GM19452 (cell line): ENCODE data around the gene TMC7.

ENCODE experiments used
- ATAC-seq: cut with Tn5 transposase; IDR thresholded peaks from one replicate; pipeline ENCODE4 v1.9.1; 2021; ENCODE audit not compliant: unreplicated experiment

The TMC7 gene

DNA sequence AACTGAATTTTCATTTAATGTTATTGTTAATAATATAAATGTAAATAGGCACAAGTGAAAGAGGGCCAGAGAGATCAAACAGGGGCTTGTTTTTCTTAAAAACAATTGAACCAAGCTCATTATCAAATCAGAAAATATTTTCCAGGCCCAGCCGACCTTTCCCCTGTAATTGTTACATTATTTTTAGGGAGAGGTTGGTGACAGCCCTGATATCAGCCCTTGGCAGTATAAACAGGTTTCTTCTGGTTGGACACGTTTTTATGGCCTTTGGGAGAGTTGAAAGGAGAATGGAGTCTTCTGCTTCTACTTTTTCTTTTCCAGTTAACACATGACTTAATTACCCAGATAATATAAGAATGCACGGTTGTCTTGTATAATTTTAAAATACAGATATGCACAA lies 43.7 kb downstream of the TMC7 start:
- no peak for ATAC-seq

DNA sequence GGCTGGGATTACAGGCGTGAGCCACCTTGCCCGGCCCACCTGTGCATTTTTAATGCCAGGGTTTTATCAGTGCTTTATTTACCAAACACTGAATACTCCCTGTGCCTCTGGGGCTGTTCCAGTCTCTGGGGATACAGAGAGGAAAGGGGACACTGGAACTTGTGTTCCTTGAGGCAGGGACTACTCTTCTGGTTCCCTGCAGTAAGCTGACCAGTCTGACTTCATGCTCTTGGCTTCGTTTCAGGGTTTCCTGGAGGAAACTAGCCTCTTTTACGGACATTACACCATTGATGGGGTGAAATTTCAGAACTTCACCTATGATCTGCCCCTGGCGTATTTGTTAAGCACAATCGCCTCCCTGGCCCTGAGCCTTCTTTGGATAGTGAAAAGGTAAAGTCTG lies 46.2 kb downstream of the TMC7 start:
- no peak for ATAC-seq

DNA sequence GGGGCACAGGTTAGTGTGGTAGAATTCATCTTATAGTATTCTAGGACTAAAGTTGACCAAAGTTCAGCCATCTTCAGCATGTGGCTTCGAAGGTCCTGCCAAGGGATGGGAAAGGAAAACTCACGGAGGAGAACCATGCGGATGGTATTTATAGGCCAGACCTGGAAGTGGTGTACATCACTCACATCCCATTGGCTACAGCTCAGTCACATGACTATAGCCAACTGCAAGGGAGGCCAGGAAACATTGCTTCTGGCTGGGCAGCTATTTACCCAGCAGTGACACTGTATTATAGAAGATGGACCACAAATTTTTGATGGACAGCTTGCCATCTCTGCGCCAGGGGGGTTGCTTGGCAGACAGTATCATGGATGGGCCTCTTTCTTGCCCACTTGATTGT lies 48.0 kb downstream of the TMC7 start:
- no peak for ATAC-seq

DNA sequence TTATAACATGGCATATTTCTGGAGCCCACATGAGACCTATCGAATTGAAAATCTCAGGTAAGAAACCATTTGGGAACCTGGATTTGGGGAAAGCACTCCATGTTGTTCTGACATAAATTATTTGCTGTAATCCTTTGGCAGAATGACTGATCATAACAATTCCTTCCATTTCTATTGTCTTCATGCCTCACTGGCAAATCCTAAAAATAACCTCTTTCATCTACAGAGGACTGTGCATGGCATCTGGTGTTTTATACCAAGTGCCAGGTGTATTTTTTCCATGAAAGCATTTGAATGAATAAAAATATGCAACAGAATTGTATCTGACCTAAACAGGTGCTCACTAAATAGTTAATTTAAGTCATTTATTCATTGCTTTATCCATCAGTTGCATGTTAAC lies 50.0 kb downstream of the TMC7 start:
- no peak for ATAC-seq

DNA sequence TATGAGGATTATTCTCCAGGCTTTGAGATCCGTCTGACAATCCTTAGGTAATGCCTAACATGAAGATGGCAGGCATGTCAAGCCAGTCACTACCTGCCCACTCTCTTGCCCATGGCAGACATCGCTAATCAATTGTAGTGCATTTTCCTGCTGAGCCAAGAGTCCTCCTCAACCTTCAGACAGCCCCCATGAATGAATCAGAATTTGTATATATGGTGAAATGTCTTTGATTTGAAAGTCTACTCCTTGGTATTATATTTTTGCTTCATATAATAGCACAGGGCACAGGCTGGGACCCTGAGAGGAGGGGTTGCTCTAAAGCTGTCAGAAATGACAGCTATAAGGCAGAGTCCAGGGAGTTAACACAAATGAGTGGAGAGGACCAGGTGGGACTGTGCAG lies 56.7 kb downstream of the TMC7 start:
- no peak for ATAC-seq

DNA sequence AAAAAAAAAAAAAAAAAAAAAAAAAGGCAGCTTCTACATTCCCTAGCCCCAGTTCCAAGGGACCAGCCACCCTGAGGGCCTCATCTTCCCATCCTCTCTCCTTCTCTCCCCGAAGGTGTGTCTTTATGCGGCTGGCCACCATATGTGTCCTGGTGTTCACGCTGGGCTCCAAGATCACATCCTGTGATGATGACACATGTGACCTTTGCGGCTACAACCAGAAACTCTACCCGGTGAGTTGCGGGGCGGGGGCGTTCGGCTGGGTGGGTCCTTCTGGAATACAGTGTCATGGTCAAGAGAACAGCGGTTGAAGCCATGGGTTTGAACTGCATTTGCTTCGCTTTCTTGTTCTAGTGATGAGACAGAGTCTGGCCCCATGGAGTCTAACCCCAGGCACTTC lies 61.0 kb downstream of the TMC7 start:
- no peak for ATAC-seq

DNA sequence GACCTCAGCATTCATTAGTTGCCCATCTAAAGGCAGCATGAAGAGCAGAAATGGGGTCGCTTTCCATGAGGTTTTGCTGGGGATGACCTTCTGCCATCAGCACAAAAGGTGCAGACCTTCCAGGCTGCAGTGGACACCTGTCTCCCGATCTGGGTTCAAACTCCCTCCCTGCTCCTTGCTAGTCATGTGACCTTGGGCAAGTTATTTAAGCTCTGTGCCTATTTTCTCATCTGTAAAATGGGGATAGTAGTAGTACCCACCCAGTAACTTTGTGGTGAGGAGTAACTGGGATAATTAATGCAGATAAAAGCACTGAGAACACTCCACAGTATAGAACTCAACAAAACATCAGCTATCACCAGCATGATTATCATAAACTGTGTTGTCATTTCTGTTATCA lies 62.3 kb downstream of the TMC7 start:
- ATAC-seq = no peak

DNA sequence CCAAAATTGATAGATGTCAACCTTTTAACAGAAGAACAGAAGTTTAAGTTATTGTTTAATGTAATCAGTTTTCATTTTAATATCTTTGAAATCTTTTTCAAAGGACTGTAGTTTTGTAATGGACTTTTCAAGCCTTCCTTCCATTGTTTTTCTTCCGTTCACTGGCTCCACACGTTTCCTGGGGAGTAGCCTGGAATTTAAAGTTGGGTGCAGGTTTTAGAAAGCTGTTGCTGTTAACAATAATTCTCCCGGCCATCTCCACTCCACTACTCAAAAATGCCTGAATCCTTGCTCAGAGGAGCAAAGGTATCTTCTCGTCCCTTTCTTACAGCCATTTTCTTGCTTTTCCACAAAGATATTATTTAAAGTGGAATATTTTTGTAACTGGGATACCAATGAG lies 79.0 kb downstream of the TMC7 start:
- ATAC-seq = no peak

DNA sequence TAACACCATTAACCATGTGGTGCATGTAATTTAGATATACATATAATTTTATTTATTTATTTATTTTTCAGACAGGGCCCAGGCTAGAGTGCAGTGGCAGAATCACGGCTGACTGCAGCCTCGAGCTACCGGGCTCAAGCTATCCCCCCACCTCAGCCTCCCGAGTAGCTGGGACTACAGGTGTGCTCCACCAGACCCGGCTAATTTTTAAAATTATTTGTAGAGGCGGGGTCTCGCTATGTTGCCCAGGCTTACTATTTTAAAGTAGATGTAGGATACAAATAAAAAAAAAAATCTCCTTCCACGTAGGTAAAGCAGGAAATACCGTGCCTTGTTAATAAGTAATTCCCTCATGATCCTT lies 83.2 kb downstream of the TMC7 start:
- no peak for ATAC-seq

DNA sequence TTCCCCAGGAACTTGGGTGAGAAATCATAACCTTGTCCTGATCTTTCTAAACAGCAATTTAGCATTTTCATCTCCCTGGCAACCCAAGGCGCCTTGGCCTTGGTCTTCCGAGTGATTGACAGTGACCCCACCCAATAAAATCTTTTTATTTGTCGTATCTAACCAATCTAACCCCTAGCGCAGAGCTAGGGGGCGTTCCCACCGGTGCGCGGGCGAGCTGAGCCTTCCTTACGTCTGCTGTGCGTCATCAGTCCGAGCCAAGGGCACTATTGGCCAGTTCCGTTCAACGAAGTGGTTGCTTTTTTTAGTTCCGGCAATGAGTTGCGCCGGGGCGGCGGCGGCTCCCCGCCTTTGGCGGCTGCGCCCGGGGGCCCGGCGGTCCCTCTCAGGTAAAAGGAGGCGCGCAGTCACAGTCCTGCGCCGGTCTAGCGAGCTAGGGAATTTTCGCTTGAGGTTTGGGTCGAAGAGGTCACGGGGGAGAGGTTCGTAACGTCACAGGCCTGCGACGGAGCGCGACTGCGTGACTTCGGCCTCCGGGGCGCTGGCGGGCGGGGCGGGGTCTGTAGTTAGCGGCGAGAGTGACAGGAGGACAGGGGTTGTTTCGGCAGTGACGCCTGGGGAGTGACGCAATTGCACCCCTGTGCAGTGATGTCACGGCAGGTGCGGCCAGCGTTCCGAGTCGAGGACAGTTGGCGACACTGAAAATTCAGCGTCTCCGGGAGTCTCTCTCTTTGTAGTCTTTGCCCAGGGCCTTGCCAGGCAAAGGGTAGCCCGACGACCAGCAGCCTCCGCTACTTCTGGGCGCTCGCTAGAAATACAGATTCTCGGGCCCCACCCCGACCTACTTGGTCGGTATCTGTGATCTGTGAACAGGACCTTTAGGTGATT lies 83.9 kb downstream of the TMC7 start, which contains the start of gene COQ7:
Gene COQ7 (plus strand): TSS at position 266 of the 888 bp plus-strand sequence. CDS start 51 bp downstream, at position 317.
- peak; percentile 79 for ATAC-seq

DNA sequence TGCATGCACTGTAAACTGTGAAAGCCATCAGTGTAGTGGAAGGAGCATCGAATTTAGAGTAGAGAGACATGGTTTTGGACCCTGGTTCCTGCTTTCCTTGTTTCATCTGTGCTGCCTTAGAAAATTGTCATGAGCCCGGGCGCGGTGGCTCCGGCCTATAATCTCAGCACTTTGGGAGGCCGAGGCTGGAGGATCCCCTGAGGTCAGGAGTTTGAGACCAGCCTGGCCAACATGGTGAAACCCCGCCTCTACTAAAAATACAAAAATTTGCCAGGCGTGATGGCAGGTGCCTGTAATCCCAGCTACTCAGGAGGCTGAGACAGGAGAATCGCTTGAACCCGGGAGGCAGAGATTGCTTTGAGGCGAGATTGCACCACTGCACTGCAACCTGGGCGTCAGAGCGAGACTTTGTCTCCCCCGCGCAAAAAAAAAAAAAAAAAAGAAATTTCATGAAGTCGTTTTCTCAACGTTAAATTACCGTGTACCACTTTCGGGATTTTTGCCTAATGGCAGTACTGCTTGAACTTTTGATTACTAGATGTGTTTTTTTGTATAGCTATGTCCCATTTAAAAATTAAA lies 84.6 kb downstream of the TMC7 start:
- no peak for ATAC-seq

DNA sequence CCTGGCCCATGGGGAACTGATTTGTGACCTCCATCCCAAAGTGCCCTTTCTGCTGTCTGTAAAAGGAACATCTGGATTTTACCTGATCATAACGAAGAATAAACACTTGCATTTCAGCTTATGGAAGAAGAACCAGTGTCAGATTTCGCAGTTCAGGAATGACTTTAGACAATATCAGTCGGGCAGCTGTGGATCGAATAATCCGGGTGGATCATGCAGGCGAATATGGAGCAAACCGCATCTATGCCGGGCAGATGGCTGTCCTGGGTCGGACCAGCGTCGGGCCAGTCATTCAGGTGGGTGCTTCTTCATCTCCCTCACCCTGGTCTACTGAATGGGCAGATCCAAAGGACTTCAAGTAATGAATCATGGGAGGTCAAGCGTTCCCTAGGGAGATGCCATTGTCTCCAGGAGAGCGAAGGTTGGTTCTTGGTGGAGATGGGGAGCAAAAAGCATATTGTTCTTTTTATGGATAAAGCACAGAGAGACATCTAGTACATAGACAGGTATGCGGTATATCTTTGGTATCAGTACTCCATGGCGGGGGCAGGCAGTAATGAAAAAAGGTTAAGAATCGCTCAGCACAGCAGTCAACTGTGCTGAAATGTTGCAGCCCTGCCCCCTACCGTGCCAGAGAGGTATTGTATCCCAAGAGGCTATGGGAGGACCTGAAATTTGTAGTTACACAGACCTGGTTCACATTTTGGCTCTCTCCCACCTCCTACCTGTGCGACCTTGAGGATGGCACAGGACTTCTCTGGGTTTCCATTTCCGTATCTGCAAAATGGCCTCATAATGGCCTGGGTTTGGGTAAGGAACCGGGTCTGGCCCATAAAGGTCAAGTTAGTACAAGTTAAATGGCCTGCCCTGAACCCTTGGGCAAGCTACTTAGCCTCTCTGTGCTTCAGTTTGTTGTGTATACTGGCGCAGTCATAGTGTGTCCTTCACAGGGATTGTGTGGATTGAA lies 88.4 kb downstream of the TMC7 start:
- ATAC-seq = no peak

DNA sequence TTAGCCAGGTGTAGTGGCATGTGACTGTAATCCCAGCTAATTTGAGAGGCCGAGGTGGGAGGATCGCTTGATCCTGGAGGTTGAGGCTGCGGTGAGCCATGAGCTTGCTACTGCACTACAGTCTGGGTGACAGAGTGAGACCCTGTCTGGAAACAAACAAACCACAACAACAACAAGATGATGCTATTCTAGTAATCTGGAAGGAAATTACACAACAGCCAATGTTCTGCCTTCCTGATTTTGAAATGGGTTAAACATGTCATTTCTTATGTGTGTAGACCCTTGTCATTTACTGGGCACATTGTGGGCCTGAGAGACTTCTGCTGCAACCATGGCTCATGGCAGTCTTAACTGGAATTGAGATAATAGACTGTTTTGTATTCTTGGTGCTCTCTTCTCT lies 89.6 kb downstream of the TMC7 start:
- ATAC-seq = no peak

DNA sequence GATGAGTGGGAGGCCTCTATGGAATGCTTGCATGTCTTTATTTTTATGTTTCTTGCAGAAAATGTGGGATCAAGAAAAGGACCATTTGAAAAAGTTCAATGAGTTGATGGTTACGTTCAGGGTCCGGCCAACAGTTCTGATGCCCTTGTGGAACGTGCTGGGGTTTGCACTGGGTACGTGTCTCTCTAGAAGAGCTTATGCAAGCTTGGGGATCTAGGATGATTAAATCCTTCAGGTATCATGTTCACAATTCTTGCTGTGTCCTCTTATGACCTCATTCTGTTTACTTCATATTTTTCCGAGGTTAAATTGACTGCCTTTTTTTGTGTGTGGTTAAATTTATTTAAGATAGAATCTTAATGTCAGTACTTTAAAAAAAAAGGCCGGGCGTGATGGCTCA lies 90.1 kb downstream of the TMC7 start:
- ATAC-seq = no peak

DNA sequence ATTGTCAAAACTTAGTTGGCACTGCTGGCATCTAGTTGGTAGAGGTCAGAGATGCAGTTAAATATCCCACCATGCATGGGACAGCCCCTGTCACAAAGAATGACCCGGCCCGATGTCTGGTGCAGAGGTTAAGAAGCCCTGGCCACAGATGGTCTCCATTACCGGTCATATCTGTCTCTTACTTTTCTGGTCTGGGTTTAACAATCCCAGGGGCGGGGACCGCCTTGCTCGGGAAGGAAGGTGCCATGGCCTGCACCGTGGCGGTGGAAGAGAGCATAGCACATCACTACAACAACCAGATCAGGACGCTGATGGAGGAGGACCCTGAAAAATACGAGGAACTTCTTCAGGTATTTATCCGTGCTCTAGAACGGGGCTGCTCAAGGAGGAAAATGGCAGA lies 91.8 kb downstream of the TMC7 start:
- ATAC-seq = no peak

DNA sequence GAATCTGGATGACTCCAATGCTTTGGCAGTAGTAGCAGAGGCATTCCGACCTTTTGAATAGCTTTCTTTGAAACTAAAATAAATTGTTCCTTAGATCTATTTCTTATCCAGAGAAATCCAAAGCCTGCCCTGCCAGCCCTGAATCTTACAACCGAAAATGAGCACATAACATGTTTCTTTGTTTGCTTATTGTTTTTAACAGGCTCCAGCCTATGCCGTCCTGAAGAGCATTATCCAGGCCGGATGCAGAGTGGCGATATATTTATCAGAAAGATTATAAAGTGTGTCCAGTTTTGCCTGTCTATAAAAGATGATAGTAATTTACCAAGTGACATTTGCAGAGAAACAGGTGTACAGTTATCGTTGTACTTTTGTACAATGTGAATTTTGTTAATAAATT lies 94.1 kb downstream of the TMC7 start:
- ATAC-seq = no peak

DNA sequence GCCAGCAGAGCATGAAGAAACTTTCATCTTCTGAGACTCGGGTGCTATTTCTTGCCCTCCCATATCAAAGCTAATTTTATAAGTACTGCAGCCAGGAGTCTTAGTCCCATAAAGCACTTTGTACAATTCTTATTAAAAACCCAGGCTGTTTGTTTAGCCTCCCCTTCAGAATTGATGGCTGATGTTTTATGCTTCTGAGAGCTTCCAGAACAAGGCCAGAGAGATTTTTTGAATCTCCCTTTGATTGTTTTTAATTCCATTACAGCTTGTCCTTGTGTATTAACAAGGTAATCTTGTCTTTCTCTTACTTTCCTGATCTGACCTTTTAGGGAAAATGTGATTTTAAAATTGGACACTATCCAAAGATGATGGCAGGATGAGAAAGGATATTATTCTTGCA lies 99.9 kb downstream of the TMC7 start:
- ATAC-seq = no peak

DNA sequence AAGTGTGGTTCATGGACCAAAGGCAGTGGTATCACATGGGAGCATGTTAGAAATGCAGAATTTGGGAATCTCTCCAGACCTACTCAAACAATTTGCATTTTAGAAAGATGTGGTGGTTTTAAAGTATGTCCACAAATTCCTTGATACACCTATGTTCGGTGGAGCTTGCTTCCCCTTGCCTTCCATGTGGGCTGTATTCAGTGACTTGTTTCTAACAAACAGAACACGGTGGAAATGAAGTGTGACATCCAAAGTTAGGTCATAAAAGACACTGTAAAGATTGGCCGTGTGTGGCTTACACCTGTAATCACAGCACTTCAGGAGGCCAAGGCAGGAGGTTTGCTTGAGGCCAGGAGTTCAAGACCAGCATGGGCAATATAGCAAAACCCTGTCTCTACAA lies 100.4 kb downstream of the TMC7 start:
- no peak for ATAC-seq

DNA sequence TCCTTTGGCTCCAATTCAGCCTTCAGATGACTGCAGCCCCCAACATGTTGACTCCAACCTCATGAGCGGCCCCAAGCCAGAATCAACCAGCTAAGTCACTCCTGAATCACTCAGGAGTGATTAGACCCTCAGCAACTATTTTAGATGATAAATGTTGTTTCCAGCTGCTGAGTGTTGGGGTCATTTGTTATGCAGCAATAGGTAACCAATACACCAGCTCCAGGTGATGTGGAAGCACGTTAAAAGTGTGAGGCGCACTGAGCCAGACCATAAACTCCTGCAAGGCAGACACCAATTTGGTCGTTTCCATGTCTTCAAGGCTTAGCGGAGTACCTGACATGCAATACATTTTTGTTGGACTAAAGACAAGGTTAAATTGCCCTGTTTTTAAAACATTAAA lies 101.1 kb downstream of the TMC7 start:
- ATAC-seq = no peak

DNA sequence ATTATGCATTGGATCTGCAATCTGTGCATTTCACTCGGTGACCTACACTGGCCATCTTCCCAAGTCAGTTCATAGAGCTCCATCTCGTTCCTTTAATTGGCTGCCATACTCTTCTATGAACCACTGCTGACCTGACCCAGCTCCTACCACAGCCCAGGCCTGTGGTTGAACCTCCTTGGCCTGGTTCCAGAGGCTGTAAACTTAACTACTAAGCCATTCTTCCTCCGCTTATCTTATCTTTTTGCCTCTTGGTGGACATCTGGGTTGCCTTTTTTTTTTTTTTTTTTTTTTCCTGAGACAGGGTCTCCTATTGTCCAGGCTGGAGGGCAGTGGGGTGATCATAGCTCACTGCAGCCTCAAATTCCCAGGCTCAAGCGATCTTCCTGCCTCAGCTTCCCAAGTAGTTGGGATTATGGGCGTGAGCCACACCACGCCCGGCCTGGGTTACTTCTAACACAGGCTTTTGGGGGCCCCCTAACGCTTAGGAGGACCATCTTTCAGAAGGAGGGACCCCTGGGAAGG lies 102.0 kb downstream of the TMC7 start:
- no peak for ATAC-seq
